ENCODE measurements around the gene WDCP.

GRCh38 chr2:24015562-24016375, 31.4 kb downstream of the WDCP start:
- TF ChIP-seq CTCF (IDR thresholded peaks at IDR 0.05) (no peak), EP300 (IDR thresholded peaks at IDR 0.05) (no peak), POLR2AphosphoS5 (IDR thresholded peaks at IDR 0.05) (no peak), POLR2A (IDR thresholded peaks at IDR 0.05) (no peak)
